Activated B cell treated with CpG ODN at 0.5 μM for 24 hours (primary cell): ENCODE measurements around the gene ZNF138. TPM values are rescaled to one million over a fixed set of nuclear protein-coding genes. Genes with fewer than 3 reads are reported as not detected.

ENCODE experiments used
- ATAC-seq: fragments of 200-7000 bp; cut with Tn5 transposase; one replicate; pipeline ENCODE4 v1.10.0; 2021; ENCODE audit warnings: low read depth, mild to moderate bottlenecking, moderate library complexity
- CTCF ChIA-PET: fragments of 350-600 bp; sonication (Branson Sonifier 250); formaldehyde crosslinking; loops from one replicate; lab custom pipeline; 2021; ENCODE audit warnings: antibody characterized with exemption; lab: Charles Lee
- POLR2A ChIA-PET: fragments of 350-600 bp; sonication (Branson Sonifier 250); formaldehyde crosslinking; loops from one replicate; lab custom pipeline; 2021; ENCODE audit warnings: antibody characterized with exemption; lab: Charles Lee
- DNase-seq: peaks from one replicate; pipeline ENCODE4 v3.0.0; 2022
- H3K27ac Mint-ChIP-seq: one replicate; pipeline ENCODE4 v1.8.0; 2020; ENCODE audit warnings: mixed read lengths
- H3K27me3 Mint-ChIP-seq: one replicate; pipeline ENCODE4 v1.8.0; 2021; ENCODE audit warnings: mixed read lengths
- H3K36me3 Mint-ChIP-seq: one replicate; pipeline ENCODE4 v1.8.0; 2021; ENCODE audit warnings: low read depth, mixed read lengths
- H3K4me1 Mint-ChIP-seq: one replicate; pipeline ENCODE4 v1.8.0; 2021; ENCODE audit warnings: mixed read lengths
- H3K4me3 Mint-ChIP-seq: one replicate; pipeline ENCODE4 v1.8.0; 2020; ENCODE audit warnings: mild to moderate bottlenecking, mixed read lengths
- H3K9me3 Mint-ChIP-seq: one replicate; pipeline ENCODE4 v1.8.0; 2020; ENCODE audit warnings: mixed read lengths
- CTCF ChIP-seq: fragments of 200-600 bp; IDR thresholded peaks from one replicate; pipeline ENCODE4 v1.8.0; 2022; ENCODE audit warnings: antibody characterized with exemption, mild to moderate bottlenecking
- intact Hi-C: fragments of 100-400 bp; cut with micrococcal nuclease; formaldehyde crosslinking; loops from one replicate; pipeline ENCODE4 v1.15.1; 2024
- total RNA-seq: library from RNA; stranded (reverse); gene quantifications from 2 replicates; pipeline ENCODE4 v1.2.3, GENCODE V29; 2022

The ZNF138 gene
- total RNA-seq, 1 donor from 2014 or later, result 17.8 TPM

GRCh38 chr7:64838691-64839090 lies 44.5 kb downstream of the ZNF138 start:
- DNase-seq, result no peak
- H3K27ac Mint-ChIP-seq, result no peak overlapping the region
- no peak overlapping the region for H3K4me3 Mint-ChIP-seq
- no peaks in the 10 kb centered on the region for H3K36me3 Mint-ChIP-seq
- H3K4me1 Mint-ChIP-seq, result no peaks in the 10 kb centered on the region
- H3K9me3 Mint-ChIP-seq, result peaks cover 15% of the 10 kb centered on the region
- CTCF ChIA-PET, result no interaction called here
- H3K27me3 Mint-ChIP-seq, result no peaks in the 10 kb centered on the region
- intact Hi-C loops, result no loop called here
- POLR2A ChIA-PET, result no interaction called here
- TF ChIP-seq CTCF, result no peak
- no peak for ATAC-seq

GRCh38 chr7:64839910-64840309 lies 45.7 kb downstream of the ZNF138 start:
- H3K36me3 Mint-ChIP-seq, result no peaks in the 10 kb centered on the region

DNA sequence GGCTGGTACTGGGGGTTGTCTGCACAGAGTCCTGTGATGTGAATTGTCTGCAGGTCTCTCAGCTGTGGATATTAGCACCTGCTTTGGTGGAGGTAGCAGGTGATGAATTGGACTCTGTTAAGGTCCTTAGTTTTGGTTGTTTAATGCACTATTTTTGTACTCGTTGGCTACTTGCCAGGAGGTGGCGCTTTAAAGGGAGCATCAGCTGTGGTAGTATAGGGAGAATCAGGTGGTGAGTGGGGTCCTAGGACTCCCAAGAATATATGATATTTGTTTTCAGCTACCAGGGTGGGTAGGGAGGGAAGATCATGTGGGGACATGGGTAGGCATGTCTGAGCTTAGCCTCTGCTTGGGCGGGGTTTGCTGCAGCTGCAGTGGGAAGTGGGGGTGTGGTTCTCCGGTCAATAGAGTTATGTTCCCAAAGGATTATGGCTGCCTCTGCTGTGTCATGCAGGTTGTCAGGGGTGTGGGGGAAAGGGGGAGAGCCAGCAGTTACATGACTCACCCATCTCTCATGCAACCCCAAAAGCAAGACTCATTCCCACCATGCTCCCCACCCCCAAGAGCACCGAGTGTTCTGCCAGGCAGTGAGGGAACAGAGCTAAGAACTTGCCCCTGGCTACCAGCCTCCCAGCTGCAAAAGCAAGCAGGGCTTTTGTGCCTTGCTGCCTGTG lies 55.2 kb downstream of the ZNF138 start:
- TF ChIP-seq CTCF, result no peak
- ChIA-PET CTCF (no interaction called here), POLR2A (no interaction called here)
- intact Hi-C loops, result no loop called here
- H3K4me3 Mint-ChIP-seq, result no peak overlapping the region
- peaks cover 11% of the 10 kb centered on the region for H3K9me3 Mint-ChIP-seq
- H3K4me1 Mint-ChIP-seq, result no peaks in the 10 kb centered on the region
- no peaks in the 10 kb centered on the region for H3K27me3 Mint-ChIP-seq
- H3K36me3 Mint-ChIP-seq, result no peaks in the 10 kb centered on the region
- no peak for DNase-seq
- H3K27ac Mint-ChIP-seq, result no peak overlapping the region
- ATAC-seq, result no peak

More at GRCh38 chr7:64839910-64840309, 45.7 kb downstream of the ZNF138 start:
- ChIA-PET POLR2A (no interaction called here), CTCF (no interaction called here)
- TF ChIP-seq CTCF, result no peak
- Mint-ChIP-seq H3K4me3 (no peak overlapping the region), H3K4me1 (no peaks in the 10 kb centered on the region), H3K9me3 (peaks cover 11% of the 10 kb centered on the region), H3K27me3 (no peaks in the 10 kb centered on the region), H3K27ac (no peak overlapping the region)
- DNase-seq (no peak), ATAC-seq (no peak)
- intact Hi-C loops, result no loop called here

DNA sequence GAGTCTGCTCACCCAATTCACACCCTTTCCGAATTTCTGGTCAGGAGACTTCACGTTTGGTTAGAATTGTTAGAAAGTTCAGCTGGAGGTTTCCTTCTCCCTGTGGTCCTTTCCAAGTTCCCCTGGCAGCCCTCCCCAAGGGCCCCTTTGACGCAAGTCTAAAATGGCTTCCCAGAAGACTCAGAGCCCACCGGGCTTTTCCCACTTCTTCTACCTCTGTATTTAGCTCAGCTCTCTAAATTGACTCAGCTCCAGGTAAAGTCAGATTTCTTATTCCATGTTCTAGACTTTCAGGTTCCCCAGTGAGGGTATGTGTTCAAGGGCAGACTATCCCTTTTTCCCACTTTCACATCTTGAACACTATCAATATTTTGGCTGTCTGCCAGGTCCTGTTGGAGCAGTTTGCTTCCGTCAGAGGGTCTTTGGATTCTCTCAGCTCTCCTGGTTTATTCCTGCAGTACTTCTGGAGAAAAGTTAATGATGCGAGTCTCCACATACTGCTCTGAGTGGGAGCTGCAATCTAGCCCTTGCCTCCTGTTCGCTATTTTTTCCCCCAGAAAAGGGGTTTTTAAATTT lies 55.8 kb downstream of the ZNF138 start:
- Mint-ChIP-seq H3K27ac (no peak overlapping the region), H3K4me1 (no peaks in the 10 kb centered on the region), H3K9me3 (peaks cover 11% of the 10 kb centered on the region), H3K4me3 (no peak overlapping the region), H3K36me3 (no peaks in the 10 kb centered on the region), H3K27me3 (no peaks in the 10 kb centered on the region)
- DNase-seq, result no peak
- intact Hi-C loops, result no loop called here
- ChIA-PET POLR2A (no interaction called here), CTCF (no interaction called here)
- ATAC-seq, result no peak
- TF ChIP-seq CTCF, result no peak

GRCh38 chr7:64853679-64854078 lies 59.5 kb downstream of the ZNF138 start:
- H3K4me1 Mint-ChIP-seq, result no peaks in the 10 kb centered on the region
- no peaks in the 10 kb centered on the region for H3K27me3 Mint-ChIP-seq
- POLR2A ChIA-PET, result no interaction called here
- no peak overlapping the region for H3K27ac Mint-ChIP-seq
- TF ChIP-seq CTCF, result no peak
- H3K4me3 Mint-ChIP-seq, result no peak overlapping the region
- ATAC-seq, result no peak
- peaks cover 5% of the 10 kb centered on the region for H3K9me3 Mint-ChIP-seq
- CTCF ChIA-PET, result no interaction called here
- intact Hi-C loops, result no loop called here
- DNase-seq, result no peak
- no peaks in the 10 kb centered on the region for H3K36me3 Mint-ChIP-seq
